GM12864 (cell line): ENCODE measurements around the gene NCEH1.

ENCODE experiments used
- DNase-seq: peaks from one replicate; pipeline ENCODE4 v3.0.0-alpha.2; 2011; ENCODE audit warnings: low read depth
- H3K4me3 ChIP-seq: 2 replicates; pipeline ENCODE4 v1.5.1; 2011; ENCODE audit warnings: mild to moderate bottlenecking, low read depth, low read length, control low read depth
- TF ChIP-seq, protein P1 (sequence below): IDR thresholded peaks from 2 replicates; pipeline ENCODE4 v1.5.1; 2011; ENCODE audit warnings: low read depth, mild to moderate bottlenecking, moderate library complexity, low read length, control low read depth, inconsistent platforms; ENCODE audit errors: missing control alignments

Gene NCEH1

GRCh38 chr3:172651936-172652625 is 58.8 kb downstream of the NCEH1 start:
- DNase-seq: no peak
- TF ChIP-seq, protein P1, sequence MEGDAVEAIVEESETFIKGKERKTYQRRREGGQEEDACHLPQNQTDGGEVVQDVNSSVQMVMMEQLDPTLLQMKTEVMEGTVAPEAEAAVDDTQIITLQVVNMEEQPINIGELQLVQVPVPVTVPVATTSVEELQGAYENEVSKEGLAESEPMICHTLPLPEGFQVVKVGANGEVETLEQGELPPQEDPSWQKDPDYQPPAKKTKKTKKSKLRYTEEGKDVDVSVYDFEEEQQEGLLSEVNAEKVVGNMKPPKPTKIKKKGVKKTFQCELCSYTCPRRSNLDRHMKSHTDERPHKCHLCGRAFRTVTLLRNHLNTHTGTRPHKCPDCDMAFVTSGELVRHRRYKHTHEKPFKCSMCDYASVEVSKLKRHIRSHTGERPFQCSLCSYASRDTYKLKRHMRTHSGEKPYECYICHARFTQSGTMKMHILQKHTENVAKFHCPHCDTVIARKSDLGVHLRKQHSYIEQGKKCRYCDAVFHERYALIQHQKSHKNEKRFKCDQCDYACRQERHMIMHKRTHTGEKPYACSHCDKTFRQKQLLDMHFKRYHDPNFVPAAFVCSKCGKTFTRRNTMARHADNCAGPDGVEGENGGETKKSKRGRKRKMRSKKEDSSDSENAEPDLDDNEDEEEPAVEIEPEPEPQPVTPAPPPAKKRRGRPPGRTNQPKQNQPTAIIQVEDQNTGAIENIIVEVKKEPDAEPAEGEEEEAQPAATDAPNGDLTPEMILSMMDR: no peak
- no peak overlapping the region for H3K4me3 ChIP-seq

GRCh38 chr3:172649987-172650386 is 60.9 kb downstream of the NCEH1 start:
- no peak for DNase-seq
- TF ChIP-seq, protein P1: no peak
- no peak overlapping the region for H3K4me3 ChIP-seq

GRCh38 chr3:172648747-172649146 is 62.1 kb downstream of the NCEH1 start:
- DNase-seq: no peak
- no peak overlapping the region for H3K4me3 ChIP-seq
- TF ChIP-seq, protein P1: no peak

DNA sequence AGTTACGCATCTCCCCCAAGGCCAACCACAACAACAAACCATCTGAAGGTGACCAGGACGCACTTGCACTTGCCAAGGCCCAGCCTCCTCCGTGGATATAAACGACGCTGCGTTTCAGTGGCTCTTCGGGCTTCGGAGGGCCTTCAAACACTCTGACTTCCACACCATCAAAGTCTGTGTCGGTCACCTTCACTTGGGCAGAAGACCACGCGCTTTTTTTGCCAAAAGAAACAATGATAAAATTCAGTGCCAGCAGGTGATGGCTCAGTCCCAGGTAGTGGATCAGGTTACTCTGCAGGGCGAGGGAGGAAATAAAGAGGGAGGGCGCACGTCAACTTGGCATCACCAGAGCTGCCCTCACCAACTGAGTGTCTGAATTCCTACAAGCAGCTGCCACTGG is 63.0 kb downstream of the NCEH1 start:
- no peak overlapping the region for H3K4me3 ChIP-seq
- TF ChIP-seq, protein P1: no peak
- no peak for DNase-seq

- no peak for DNase-seq
- H3K4me3 ChIP-seq: no peak overlapping the region
- TF ChIP-seq, protein P1: no peak
Measured at GRCh38 chr3:172647080-172647479, 63.8 kb downstream of the NCEH1 start.

- no peak overlapping the region for H3K4me3 ChIP-seq
- TF ChIP-seq, protein P1: no peak
- no peak for DNase-seq
Measured at GRCh38 chr3:172646439-172647015, 64.3 kb downstream of the NCEH1 start.

- H3K4me3 ChIP-seq: no peak overlapping the region
- no peak for DNase-seq
- TF ChIP-seq, protein P1: no peak
Measured at GRCh38 chr3:172644258-172644657, 66.6 kb downstream of the NCEH1 start.
